ENCODE data around the gene FYN.

FYN gene

DNA sequence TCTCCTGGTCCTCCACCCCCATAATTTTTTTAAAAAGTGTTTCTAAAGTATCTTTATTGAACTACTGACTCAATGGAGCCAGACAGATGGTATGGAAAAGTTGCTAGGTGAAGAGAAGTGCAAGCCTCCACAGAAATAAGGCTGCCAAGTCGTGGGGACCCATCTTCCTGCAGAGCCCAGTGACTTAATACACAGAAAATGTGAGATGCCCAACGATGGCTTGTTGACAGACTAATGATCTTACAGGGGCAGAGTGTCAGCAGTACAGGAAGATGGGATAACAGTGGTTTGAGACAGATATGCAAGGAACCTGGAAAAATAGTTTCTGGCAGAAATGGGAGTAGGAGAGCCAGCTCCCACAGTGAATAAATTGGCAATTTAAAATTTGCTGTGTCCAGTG lies 43.3 kb downstream of the FYN start:
- DNase-seq: no peak

GRCh38 chr6:111829581-111829980 lies 43.7 kb downstream of the FYN start:
- no peak for DNase-seq

DNA sequence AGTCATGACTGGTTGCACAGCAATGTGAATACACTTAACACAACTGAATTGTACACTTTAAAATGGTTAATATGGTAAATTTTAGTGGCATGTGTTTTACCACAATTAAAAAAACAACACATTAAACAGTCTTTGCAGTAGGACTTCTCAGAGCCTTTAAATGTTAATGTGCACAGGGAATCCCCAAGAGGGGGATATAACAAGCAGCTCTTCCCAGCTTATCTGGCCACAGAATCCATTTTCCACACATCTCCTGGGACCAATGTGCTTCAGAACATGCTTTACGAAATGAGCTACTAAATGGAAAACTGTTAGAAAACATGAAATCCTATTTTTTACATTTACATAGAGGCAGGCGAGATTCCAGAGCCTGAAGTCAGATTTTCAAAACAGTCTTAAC lies 44.4 kb downstream of the FYN start:
- DNase-seq: no peak

GRCh38 chr6:111825439-111826086 lies 47.7 kb downstream of the FYN start:
- no peak for DNase-seq

- no peak for DNase-seq
Observed at GRCh38 chr6:111824608-111825337, 48.5 kb downstream of the FYN start.

DNA sequence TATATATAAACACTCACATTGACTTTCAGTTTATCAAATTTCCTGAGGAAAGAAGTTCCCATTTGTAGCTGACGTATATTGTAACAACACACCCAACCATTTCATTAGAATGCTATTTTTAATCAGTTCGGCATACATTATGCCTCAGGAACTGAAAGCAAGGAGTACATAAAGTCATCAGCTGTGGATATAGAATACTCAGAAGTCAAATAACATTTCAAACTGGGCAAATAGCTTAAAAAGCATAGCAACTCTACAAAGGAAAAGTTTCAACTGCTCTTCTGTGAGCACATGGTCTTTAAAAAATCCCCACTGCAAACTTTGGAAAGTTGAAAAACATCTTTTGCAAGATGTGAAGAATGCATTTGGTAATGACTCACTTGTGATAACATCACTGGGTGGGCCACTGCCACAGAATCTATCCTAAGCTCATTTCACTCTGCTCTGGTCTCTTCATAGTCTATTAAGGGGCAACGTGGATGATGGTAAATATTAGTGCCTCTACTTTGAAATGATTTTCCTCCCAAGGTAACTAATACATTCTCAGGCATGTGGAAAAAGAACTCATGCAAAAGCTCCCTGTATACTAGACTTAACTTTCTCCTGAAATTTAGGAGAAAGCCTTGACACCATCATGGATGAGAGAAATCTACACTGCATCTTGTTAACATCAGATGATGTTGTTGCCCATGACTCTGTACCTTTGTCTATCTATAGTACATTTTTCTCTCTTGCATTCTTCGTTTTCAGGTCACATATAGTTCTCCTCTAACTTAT lies 49.2 kb downstream of the FYN start:
- no peak for DNase-seq

- DNase-seq: no peak
Observed at GRCh38 chr6:111823012-111823411, 50.2 kb downstream of the FYN start.

DNA sequence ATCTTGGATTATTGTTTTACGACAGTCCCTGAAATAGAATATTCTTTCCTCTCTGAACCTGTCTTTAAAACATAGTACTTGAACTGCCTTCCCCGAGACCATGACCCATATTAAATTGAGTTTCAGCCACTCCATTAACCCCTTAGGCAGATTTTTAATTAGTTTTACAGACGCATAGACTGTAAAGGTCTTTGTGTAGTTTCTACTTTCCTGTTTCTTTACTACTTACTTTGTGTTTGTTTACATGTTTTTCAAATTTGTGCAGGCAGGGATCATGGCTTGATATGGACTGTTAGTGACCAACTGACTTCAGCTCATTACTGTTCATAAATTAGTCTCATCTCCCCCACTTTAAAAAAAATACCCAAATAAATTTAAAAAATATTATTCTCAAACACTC lies 53.8 kb downstream of the FYN start:
- no peak for DNase-seq

- DNase-seq: no peak
Observed at GRCh38 chr6:111818539-111819226, 54.6 kb downstream of the FYN start.

DNA sequence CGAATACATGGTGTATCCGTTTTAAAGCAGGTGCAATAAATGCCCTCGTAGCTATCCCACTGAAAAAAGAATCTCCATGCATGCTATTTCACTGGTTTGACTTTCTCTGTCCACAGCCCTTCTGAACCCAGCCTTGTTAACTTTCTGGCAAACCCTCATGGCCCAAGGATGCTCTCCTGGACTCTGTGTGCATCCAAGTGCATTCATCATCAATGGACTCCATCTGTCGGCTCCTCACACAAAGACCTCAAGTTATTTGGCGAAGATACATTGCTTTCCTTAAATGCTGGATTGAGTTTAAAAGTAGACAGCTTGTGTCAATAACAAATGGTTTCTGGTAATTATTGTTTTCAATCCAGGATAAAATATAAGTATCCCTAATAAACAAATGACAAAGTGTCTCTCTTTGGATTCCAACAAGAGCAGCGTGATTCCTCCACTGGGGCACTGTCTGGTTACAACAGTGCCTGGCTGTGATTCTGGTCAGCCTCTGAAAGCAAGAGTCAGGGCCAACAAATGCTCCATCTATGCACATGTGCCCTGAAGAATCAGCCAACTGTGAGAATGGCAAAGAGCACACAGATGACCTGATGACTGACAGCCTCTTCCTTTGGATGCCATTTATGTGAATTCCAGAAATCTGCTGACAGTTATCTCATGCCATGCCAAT lies 55.7 kb downstream of the FYN start:
- no peak for DNase-seq

DNA sequence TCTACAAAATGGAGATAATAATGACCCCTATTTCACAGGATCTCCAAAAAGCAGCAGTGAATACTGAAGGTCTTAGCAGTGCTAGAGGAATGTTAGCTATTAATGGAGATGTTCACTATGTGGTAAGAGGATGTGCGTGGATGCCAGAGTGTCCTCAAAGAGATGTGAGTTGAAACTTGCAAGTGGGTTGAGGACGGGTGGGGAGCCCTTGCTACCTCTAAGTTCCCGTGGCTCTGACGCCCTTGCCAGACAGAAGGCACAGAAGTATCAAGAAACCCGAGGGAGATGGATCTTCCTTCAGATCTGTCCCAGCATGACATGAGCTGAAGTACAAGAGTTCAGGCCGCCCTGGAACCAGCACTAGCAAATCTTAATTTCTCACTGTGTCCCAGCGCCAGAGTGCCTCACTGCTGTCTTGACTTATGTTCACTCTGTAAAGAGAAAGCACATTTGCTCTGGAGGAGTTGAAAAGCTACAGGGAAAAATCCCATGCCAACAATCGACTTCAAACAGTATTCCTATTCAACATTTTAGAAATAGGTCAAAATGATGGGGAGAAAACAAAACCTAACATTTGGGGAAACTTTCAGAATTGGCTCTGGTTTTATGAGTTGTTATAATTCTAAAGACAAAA lies 59.5 kb downstream of the FYN start:
- DNase-seq: no peak

- no peak for DNase-seq
Observed at GRCh38 chr6:111813237-111813636, 60.0 kb downstream of the FYN start.

DNA sequence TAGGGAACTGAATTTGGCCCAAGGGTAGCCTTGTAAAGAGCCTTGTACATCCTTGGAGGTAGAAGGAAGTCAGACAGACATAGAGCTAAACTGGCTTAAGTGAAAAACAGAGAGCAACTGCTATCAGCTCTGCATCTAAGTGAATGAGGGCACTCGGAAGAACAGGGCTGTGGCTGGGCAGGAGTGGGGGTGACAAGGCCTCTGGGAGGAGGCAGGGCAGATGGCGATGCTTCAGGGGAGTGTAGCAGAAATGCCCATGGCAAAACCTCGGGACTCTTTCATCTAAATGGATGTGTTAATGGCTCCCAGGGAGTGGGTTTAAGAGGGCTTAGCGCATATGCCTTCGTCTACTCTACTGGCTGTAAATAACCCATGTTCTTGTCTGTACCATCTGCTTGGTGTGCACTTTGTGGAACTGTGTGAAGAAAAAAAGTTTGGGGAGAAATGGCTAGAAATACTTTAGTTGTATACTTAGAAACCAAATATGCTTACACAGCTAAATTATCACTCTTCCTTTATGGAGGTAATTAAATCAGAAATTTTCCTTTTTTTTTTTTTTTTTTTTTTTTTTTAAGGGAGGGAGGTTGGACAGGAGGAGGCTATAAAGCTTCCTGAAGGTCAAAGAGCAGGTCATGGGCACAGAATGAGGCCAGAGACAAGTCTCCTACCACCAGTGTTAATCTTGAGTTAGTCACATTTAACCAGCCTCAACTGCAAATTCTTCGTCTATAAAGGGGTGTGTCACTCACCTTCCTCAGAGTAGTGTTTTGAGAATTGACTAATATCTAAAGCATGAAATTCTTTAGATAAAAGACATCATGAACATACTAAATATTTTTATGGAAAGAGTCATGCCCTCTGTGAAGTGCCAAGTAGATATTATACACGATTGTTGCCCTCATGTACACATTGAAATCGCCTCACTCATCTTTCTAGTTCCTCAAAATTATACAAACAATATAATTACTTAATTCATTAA lies 60.9 kb downstream of the FYN start:
- no peak for DNase-seq

DNA sequence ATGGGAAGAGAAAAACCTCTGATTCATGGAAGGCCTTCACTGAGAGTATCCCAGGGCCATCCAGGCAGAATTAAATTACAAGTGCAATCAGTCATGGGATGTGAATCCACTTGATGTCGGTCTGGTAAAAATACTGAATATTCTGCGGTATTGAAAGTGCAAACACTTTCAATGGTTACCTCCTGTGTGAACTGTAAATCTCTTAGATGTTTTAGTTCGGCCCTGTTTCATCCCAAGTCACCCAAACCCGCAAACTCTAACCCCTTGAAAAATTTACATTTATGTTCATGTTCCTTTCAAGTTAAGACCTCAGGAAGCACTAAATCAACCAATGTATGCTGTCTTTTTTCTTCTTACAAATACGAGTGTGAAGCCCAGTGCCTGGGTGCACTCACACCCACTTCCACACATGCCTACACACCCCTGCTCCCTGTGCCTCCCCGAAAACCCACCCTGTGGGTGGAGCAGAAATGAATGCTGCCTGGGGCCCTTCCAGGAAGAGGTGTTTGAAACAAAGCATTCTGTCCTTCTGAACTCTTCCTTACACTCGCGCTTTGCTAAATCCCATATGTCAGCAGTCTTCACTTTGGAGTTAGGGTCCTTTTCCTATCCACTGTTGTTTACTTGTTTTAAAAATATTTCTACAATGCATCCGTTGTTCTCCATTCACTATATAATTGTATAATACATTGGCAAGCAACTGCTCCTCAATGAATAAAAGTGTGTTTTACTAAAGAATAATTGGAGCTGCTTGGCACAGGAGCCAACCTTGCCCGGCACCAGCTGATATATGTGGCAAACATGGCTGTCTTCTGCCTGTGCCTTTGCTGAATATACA lies 62.7 kb downstream of the FYN start:
- no peak for DNase-seq

DNA sequence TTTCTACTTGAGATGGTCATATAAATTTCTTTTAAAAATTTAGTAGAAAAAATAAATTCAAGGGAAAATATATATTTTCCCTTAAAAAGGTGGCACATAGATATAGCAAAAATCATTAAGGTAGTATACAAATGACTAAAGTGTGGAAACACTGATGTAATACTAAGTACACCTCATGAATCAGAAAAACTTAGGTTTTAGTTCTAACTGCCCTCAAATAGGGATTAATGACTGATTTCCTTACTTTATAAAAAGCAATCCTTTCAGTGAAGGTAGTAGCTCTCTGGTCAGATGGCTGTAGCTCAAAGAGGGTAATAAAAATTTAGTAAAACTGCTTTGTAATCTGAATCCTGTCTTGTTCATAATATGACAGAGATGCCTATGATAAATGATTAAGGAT lies 63.5 kb downstream of the FYN start:
- DNase-seq: no peak

GRCh38 chr6:111809264-111809663 lies 64.0 kb downstream of the FYN start:
- DNase-seq: no peak

GRCh38 chr6:111808493-111808892 lies 64.8 kb downstream of the FYN start:
- no peak for DNase-seq

GRCh38 chr6:111806561-111807497 lies 66.4 kb downstream of the FYN start:
- DNase-seq: no peak

DNA sequence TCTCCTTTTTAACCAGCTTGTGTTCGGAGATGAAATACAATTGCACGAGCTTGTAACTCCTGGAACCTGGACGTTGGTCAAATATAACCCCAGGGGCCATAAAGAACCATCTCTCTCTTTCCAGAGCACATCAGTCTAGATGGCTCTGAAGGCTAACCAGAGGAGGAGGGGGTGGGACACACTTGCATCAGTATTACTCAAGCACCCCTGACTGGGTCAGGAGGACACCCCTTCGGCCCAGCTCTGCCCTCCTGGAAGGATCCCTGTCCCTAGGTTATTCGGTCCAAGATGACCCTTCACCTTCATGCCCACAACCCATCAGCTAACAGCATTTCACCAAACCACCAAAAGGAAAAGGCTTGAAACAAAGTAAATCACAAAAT lies 67.1 kb downstream of the FYN start:
- no peak for DNase-seq

Measured in activated gamma-delta T cell treated with Interleukin-2 at 50 U/mL for 16 hours (primary cell).